Measurements from ENCODE around the gene WEE2. TPM values are rescaled to one million over a fixed set of nuclear protein-coding genes. Genes with fewer than 3 reads are reported as not detected.
A peak's percentile ranks its signal among the peaks of the same experiment; 100 is the strongest.

The WEE2 gene
- total and polyA plus RNA-seq, 9 of the 15 experiments (the other 6 are each of a cell fraction or from before 2014, with no cell fraction given) = not detected

GRCh38 chr7:141737836-141738591 lies 29.9 kb downstream of the WEE2 start, which contains the start of gene SSBP1 (continued):
- TF ChIP-seq, protein P1, sequence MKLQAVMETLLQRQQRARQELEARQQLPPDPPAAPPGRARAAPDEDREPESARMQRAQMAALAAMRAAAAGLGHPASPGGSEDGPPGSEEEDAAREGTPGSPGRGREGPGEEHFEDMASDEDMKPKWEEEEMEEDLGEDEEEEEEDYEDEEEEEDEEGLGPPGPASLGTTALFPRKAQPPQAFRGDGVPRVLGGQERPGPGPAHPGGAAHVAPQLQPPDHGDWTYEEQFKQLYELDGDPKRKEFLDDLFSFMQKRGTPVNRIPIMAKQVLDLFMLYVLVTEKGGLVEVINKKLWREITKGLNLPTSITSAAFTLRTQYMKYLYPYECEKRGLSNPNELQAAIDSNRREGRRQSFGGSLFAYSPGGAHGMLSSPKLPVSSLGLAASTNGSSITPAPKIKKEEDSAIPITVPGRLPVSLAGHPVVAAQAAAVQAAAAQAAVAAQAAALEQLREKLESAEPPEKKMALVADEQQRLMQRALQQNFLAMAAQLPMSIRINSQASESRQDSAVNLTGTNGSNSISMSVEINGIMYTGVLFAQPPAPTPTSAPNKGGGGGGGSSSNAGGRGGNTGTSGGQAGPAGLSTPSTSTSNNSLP (IDR thresholded peaks at IDR 0.05; ENCODE audit: borderline replicate concordance, low read depth, low read length) = no peak; the same call in 1 of the 2 replicates
- peak; percentile 100 for TF ChIP-seq EP400 (IDR thresholded peaks at IDR 0.05)
- peak; percentile 96 for TF ChIP-seq ZBTB26 (CRISPR knock-in tag; IDR thresholded peaks at IDR 0.05)
- TF ChIP-seq ZNF354B (CRISPR knock-in tag; IDR thresholded peaks at IDR 0.05) = no peak
- TF ChIP-seq, protein P2, sequence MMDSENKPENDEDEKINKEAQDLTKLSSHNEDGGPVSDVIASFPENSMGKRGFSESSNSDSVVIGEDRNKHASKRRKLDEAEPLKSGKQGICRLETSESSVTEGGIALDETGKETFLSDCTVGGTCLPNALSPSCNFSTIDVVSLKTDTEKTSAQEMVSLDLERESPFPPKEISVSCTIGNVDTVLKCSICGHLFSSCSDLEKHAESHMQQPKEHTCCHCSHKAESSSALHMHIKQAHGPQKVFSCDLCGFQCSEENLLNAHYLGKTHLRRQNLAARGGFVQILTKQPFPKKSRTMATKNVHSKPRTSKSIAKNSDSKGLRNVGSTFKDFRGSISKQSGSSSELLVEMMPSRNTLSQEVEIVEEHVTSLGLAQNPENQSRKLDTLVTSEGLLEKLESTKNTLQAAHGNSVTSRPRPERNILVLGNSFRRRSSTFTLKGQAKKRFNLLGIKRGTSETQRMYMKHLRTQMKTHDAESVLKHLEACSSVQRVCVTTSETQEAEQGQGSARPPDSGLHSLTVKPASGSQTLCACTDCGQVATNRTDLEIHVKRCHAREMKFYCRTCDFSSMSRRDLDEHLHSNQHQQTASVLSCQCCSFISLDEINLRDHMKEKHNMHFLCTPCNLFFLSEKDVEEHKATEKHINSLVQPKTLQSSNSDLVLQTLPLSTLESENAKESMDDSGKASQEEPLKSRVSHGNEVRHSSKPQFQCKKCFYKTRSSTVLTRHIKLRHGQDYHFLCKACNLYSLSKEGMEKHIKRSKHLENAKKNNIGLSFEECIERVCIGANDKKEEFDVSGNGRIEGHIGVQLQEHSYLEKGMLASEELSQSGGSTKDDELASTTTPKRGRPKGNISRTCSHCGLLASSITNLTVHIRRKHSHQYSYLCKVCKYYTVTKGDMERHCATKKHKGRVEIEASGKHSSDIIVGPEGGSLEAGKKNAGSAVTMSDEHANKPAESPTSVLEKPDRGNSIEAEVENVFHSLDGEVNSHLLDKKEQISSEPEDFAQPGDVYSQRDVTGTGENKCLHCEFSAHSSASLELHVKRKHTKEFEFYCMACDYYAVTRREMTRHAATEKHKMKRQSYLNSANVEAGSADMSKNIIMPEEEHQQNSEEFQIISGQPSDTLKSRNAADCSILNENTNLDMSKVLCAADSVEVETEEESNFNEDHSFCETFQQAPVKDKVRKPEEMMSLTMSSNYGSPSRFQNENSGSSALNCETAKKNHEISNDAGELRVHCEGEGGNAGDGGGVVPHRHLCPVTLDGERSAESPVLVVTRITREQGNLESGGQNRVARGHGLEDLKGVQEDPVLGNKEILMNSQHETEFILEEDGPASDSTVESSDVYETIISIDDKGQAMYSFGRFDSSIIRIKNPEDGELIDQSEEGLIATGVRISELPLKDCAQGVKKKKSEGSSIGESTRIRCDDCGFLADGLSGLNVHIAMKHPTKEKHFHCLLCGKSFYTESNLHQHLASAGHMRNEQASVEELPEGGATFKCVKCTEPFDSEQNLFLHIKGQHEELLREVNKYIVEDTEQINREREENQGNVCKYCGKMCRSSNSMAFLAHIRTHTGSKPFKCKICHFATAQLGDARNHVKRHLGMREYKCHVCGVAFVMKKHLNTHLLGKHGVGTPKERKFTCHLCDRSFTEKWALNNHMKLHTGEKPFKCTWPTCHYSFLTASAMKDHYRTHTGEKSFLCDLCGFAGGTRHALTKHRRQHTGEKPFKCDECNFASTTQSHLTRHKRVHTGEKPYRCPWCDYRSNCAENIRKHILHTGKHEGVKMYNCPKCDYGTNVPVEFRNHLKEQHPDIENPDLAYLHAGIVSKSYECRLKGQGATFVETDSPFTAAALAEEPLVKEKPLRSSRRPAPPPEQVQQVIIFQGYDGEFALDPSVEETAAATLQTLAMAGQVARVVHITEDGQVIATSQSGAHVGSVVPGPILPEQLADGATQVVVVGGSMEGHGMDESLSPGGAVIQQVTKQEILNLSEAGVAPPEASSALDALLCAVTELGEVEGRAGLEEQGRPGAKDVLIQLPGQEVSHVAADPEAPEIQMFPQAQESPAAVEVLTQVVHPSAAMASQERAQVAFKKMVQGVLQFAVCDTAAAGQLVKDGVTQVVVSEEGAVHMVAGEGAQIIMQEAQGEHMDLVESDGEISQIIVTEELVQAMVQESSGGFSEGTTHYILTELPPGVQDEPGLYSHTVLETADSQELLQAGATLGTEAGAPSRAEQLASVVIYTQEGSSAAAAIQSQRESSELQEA (IDR thresholded peaks at IDR 0.05; ENCODE audit: low read depth) = no peak; the same call in 1 of the 2 replicates
- no peak for TF ChIP-seq PHB2 (IDR thresholded peaks at IDR 0.05; ENCODE audit: low read depth)
- no peak for TF ChIP-seq ZC3H4 (CRISPR knock-in tag; IDR thresholded peaks at IDR 0.05; ENCODE audit: borderline replicate concordance)
- TF ChIP-seq, protein P3, sequence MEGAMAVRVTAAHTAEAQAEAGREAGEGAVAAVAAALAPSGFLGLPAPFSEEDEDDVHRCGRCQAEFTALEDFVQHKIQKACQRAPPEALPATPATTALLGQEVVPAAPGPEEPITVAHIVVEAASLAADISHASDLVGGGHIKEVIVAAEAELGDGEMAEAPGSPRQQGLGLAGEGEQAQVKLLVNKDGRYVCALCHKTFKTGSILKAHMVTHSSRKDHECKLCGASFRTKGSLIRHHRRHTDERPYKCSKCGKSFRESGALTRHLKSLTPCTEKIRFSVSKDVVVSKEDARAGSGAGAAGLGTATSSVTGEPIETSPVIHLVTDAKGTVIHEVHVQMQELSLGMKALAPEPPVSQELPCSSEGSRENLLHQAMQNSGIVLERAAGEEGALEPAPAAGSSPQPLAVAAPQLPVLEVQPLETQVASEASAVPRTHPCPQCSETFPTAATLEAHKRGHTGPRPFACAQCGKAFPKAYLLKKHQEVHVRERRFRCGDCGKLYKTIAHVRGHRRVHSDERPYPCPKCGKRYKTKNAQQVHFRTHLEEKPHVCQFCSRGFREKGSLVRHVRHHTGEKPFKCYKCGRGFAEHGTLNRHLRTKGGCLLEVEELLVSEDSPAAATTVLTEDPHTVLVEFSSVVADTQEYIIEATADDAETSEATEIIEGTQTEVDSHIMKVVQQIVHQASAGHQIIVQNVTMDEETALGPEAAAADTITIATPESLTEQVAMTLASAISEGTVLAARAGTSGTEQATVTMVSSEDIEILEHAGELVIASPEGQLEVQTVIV (CRISPR knock-in tag; IDR thresholded peaks at IDR 0.05; ENCODE audit: borderline replicate concordance) = no peak
- 0 out of 2 replicates have a peak, but pooled peaks have one; percentile 49 for TF ChIP-seq ZNF449 (CRISPR knock-in tag; IDR thresholded peaks at IDR 0.05)
- peak; percentile 97 for TF ChIP-seq NR2C2 (CRISPR knock-in tag; IDR thresholded peaks at IDR 0.05)
- TF ChIP-seq NR2C2 (tag; IDR thresholded peaks at IDR 0.05) = peak; percentile 99
- peak; percentile 95 for TF ChIP-seq PML (IDR thresholded peaks at IDR 0.05; ENCODE audit: low read length)

Data from K562 (cell line).